B cell (primary cell): ENCODE data around the gene TOPBP1.

Experiments
- CTCF ChIP-seq: fragments of 200-600 bp; IDR thresholded peaks from one replicate; pipeline ENCODE4 v1.8.0; 2022; ENCODE audit warnings: antibody characterized with exemption, mild to moderate bottlenecking
- EZH2 ChIP-seq: IDR thresholded peaks from 2 replicates; pipeline ENCODE4 v1.6.1; 2012; ENCODE audit warnings: borderline replicate concordance, low read depth, mild to moderate bottlenecking, moderate library complexity, low read length; ENCODE audit not compliant: insufficient read depth, poor library complexity, severe bottlenecking

- TF ChIP-seq CTCF (no peak), EZH2 (no peak)
These were observed 32.1 kb upstream of the TOPBP1 start for GRCh38 chr3:133693821-133694220.
